HepG2 (cell line): ENCODE data around the gene KCNA3. TPM values are rescaled to one million over a fixed set of nuclear protein-coding genes. Genes with fewer than 3 reads are reported as not detected.

ENCODE experiments used
- ATAC-seq: fragments of 200-7000 bp; cut with Tn5 transposase; 3 replicates; pipeline ENCODE4 v1.9.1; 2020; ENCODE audit warnings: mild to moderate bottlenecking, moderate library complexity
- BruUV-seq: library from RNA; stranded (reverse); fragments of 400-500 nt; replicated peaks from 2 replicates; lab custom pipeline; 2021; lab: Mats Ljungman, UMichigan
- CTCF ChIA-PET: fragments of 300-600 bp; formaldehyde crosslinking; extraction: SDS; loops from one replicate; lab custom pipeline; 2021; ENCODE audit warnings: low total read pairs, inconsistent platforms, low intra/inter-chr PET ratio; lab: Yijun Ruan, JAX
- POLR2A ChIA-PET: fragments of 350-600 bp; sonication (Branson Sonifier 250); formaldehyde crosslinking; loops from one replicate; lab custom pipeline; 2020; ENCODE audit warnings: antibody characterized with exemption, inconsistent platforms; lab: Yijun Ruan, JAX
- DNase-seq: peaks from one replicate; pipeline ENCODE4 v3.0.0-alpha.2; 2015; ENCODE audit warnings: low spot score
- FAIRE-seq: peaks from 3 replicates; lab custom pipeline; 2011; peaks lifted over from hg19 to GRCh38; lab: Jason Lieb, UNC
- H2AFZ ChIP-seq: one replicate; pipeline ENCODE4 v1.6.1; 2011; ENCODE audit warnings: low read length, inconsistent platforms
- H3K27ac ChIP-seq: fragments of 300-600 bp; 3 replicates; pipeline ENCODE4 v1.8.0; 2011; ENCODE audit warnings: mixed run types, mild to moderate bottlenecking, mixed read lengths, low read length, inconsistent platforms; ENCODE audit not compliant: insufficient read depth; ENCODE audit errors: extremely low read length
- H3K27me3 ChIP-seq, 2 experiments: fragments of 200-600 bp in 1 of 2; 2 replicates in 1 of 2; 3 replicates in 1 of 2; pipeline versions ENCODE4 v1.6.0 to v1.8.0; 2011; ENCODE audit warnings: low read length in 2 of 2, mild to moderate bottlenecking in 2 of 2, moderate library complexity in 2 of 2, inconsistent platforms in 1 of 2; ENCODE audit not compliant: insufficient read depth in 2 of 2, control insufficient read depth in 1 of 2
- H3K36me3 ChIP-seq, 2 experiments: fragments of 200-600 bp in 1 of 2; replicated peaks in 1 of 2; 2 replicates in 1 of 2; 3 replicates in 1 of 2; pipeline versions ENCODE4 v1.5.1 to v1.8.0; 2011; ENCODE audit warnings: low read length in 2 of 2, inconsistent platforms in 1 of 2; ENCODE audit not compliant: insufficient read depth in 2 of 2, control insufficient read depth in 1 of 2
- H3K4me1 ChIP-seq: 2 replicates; pipeline ENCODE4 v1.5.1; 2012; ENCODE audit warnings: low read length, inconsistent platforms; ENCODE audit not compliant: insufficient read depth
- H3K4me2 ChIP-seq: 2 replicates; pipeline ENCODE4 v1.6.0; 2011; ENCODE audit warnings: low read depth, low read length, inconsistent platforms
- H3K4me3 ChIP-seq, 3 experiments: fragments of 200-600 bp in 1 of 3; sonication (generic), shearing (Covaris generic) in 1 of 3; replicated peaks in 1 of 3; 2 replicates each; pipeline ENCODE4 v1.5.1; 2011 to 2016; ENCODE audit warnings: low read length in 3 of 3, inconsistent platforms in 2 of 3, low read depth in 2 of 3, mild to moderate bottlenecking in 2 of 3, control low read depth in 1 of 3, mixed read lengths in 1 of 3; ENCODE audit not compliant: insufficient read depth in 1 of 3
- H3K79me2 ChIP-seq: one replicate; pipeline ENCODE4 v1.6.1; 2011; ENCODE audit warnings: low read length, inconsistent platforms; ENCODE audit not compliant: insufficient read depth
- H3K9ac ChIP-seq: 2 replicates; pipeline ENCODE4 v1.6.0; 2011; ENCODE audit warnings: mild to moderate bottlenecking, low read depth, low read length, inconsistent platforms; ENCODE audit not compliant: insufficient read depth
- H3K9me3 ChIP-seq: 2 replicates; pipeline ENCODE4 v1.5.1; 2012; ENCODE audit warnings: mild to moderate bottlenecking, low read length
- H4K20me1 ChIP-seq: 2 replicates; pipeline ENCODE4 v1.6.0; 2011; ENCODE audit warnings: inconsistent platforms, mild to moderate bottlenecking, low read length, moderate library complexity; ENCODE audit not compliant: insufficient read depth
- ARNTL ChIP-seq: sonication (generic); formaldehyde crosslinking; IDR thresholded peaks from 2 replicates; pipeline ENCODE4 v1.4.0; 2020; ENCODE audit warnings: mild to moderate bottlenecking, missing genetic modification reagents
- CEBPG ChIP-seq: IDR thresholded peaks from 2 replicates; pipeline ENCODE4 v1.6.1; 2016
- HOXD1 ChIP-seq: sonication (generic); formaldehyde crosslinking; IDR thresholded peaks from 2 replicates; pipeline ENCODE4 v1.5.0; 2020; ENCODE audit warnings: missing genetic modification reagents
- NCOR1 ChIP-seq: fragments of 200-600 bp; sonication (generic); IDR thresholded peaks from 2 replicates; pipeline ENCODE4 v1.7.0; 2017; ENCODE audit warnings: antibody characterized with exemption, low read length, borderline replicate concordance
- SIN3B ChIP-seq: fragments of 150-350 bp; IDR thresholded peaks from 2 replicates; pipeline ENCODE4 v1.6.1; 2014; ENCODE audit warnings: low read length
- TEAD3 ChIP-seq: optimal IDR thresholded peaks from 2 replicates; pipeline ENCODE3; 2016; ENCODE audit warnings: borderline replicate concordance
- TGIF2 ChIP-seq: IDR thresholded peaks from 2 replicates; pipeline ENCODE4 v1.6.1; 2016; ENCODE audit warnings: control low read depth, missing compliant biosample characterization
- ZBTB8A ChIP-seq: sonication (generic); formaldehyde crosslinking; IDR thresholded peaks from 2 replicates; pipeline ENCODE4 v1.4.0; 2020; ENCODE audit warnings: mild to moderate bottlenecking, low read depth, missing genetic modification reagents, borderline replicate concordance
- ZNF282 ChIP-seq: fragments of 450-650 bp; IDR thresholded peaks from 2 replicates; pipeline ENCODE4 v1.6.1; 2018; ENCODE audit not compliant: partially characterized antibody
- ZNF761 ChIP-seq: sonication (generic); formaldehyde crosslinking; conservative IDR thresholded peaks from 2 replicates; pipeline ENCODE4 v1.4.0; 2020; ENCODE audit warnings: mild to moderate bottlenecking, missing genetic modification reagents
- ZSCAN29 ChIP-seq: sonication (generic); formaldehyde crosslinking; conservative IDR thresholded peaks from 2 replicates; pipeline ENCODE4 v1.4.0; 2020; ENCODE audit warnings: mild to moderate bottlenecking, missing genetic modification reagents
- WGBS: methylation state at CpG from one replicate; pipeline ENCODE4 v1.1.6; 2017; ENCODE audit warnings: low lambda C conversion rate; 5-methylcytosine and 5-hydroxymethylcytosine counted together
- in situ Hi-C: cut with HindIII; loops from 2 replicates; pipeline ENCODE4 v1.10.0; 2017; ENCODE audit warnings: low pct_unique_long_range_greater_than_20kb; ENCODE audit not compliant: extremely low pct_ligation_motif_present
- intact Hi-C: fragments of 100-400 bp; cut with micrococcal nuclease; formaldehyde crosslinking; loops from one replicate; pipeline ENCODE4 v1.10.0; 2022; ENCODE audit not compliant: unreplicated experiment
- polyA plus RNA-seq, 8 experiments: library from polyadenylated mRNA; depleted of rRNA in 3 of 8; stranded (reverse) in 7 of 8; unstranded in 1 of 8; fragments of >200 nt; fragmentation: Illumina TruSeq in 4 of 8; extraction: Trizol in 4 of 8; gene quantifications; 2 replicates each; pipeline versions ENCODE4 v1.2.1 to v1.2.3, GENCODE V29; 2011 to 2016; ENCODE audit warnings: low read depth in 4 of 8, missing spikeins in 1 of 8, mixed read lengths in 1 of 8; ENCODE audit not compliant: insufficient read depth in 1 of 8
- total RNA-seq, 5 experiments: library from RNA; depleted of rRNA; stranded (reverse); fragments of >200 nt; fragmentation: Illumina TruSeq; extraction: Trizol; gene quantifications; 2 replicates each; pipeline ENCODE4 v1.2.3, GENCODE V29; 2016; ENCODE audit warnings: low read depth in 1 of 5
- TF ChIP-seq, protein P1 (sequence below): sonication (generic); formaldehyde crosslinking; IDR thresholded peaks from 2 replicates; pipeline ENCODE4 v1.4.0; 2020; ENCODE audit warnings: missing genetic modification reagents, borderline replicate concordance
- TF ChIP-seq, protein P2 (sequence below): sonication (generic); formaldehyde crosslinking; IDR thresholded peaks from 2 replicates; pipeline ENCODE4 v1.4.0; 2020; ENCODE audit warnings: missing genetic modification reagents
- TF ChIP-seq, protein P3 (sequence below): sonication (generic); formaldehyde crosslinking; IDR thresholded peaks from 2 replicates; pipeline ENCODE4 v1.8.1; 2023; ENCODE audit warnings: missing genetic modification reagents, mild to moderate bottlenecking, borderline replicate concordance
- TF ChIP-seq, protein P4 (sequence below): sonication (generic); formaldehyde crosslinking; IDR thresholded peaks from 2 replicates; pipeline ENCODE4 v1.4.0; 2020; ENCODE audit warnings: missing genetic modification reagents, mild to moderate bottlenecking, borderline replicate concordance

The KCNA3 gene
- total and polyA plus RNA-seq, 2 of the 13 experiments (the other 11 are each of a cell fraction or from before 2014, with no cell fraction given), result not detected

DNA sequence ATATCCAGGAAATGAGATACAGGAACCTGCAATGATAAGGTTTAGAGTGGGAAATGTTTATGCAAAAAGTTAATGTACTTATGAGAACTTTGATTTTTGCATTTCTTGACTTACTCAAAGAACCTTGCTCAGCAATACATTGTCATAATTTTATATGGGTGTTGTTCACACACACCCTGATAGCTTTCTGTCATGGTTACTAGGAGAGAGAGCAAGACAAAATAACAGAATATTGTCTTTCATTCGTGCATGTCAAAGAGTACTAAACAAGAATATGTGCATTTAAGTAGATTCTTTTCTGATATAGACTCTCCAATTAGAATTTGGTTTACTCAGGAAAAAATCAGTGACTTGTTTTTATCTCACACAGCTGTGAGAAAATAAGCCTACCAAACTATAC lies 27.5 kb upstream of the KCNA3 start (continued):
- TF ChIP-seq, protein P1, sequence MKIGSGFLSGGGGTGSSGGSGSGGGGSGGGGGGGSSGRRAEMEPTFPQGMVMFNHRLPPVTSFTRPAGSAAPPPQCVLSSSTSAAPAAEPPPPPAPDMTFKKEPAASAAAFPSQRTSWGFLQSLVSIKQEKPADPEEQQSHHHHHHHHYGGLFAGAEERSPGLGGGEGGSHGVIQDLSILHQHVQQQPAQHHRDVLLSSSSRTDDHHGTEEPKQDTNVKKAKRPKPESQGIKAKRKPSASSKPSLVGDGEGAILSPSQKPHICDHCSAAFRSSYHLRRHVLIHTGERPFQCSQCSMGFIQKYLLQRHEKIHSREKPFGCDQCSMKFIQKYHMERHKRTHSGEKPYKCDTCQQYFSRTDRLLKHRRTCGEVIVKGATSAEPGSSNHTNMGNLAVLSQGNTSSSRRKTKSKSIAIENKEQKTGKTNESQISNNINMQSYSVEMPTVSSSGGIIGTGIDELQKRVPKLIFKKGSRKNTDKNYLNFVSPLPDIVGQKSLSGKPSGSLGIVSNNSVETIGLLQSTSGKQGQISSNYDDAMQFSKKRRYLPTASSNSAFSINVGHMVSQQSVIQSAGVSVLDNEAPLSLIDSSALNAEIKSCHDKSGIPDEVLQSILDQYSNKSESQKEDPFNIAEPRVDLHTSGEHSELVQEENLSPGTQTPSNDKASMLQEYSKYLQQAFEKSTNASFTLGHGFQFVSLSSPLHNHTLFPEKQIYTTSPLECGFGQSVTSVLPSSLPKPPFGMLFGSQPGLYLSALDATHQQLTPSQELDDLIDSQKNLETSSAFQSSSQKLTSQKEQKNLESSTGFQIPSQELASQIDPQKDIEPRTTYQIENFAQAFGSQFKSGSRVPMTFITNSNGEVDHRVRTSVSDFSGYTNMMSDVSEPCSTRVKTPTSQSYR (CRISPR knock-in tag), result no peak
- no peak for TF ChIP-seq ZNF282

DNA sequence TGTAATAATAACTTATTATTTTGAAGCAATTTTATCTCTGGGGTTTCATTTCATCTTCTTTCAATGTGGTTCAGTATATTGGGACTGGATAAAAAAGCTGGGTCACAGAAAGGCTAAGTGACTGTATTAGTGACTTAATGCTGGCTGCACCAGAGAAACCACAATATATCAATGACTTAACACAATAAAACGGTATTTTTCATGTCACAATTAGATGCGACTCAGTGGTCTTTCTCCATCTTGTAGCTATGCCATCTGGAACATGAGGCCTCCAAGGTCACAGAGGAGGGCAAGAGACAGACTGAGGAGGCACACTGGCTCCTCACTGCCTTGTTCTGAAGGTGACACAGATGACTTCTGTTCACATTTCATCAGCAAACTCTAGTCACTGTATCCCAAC lies 26.0 kb upstream of the KCNA3 start:
- H2AFZ ChIP-seq, result no peak overlapping the region
- intact Hi-C loops, result no loop called here
- no peaks in the 10 kb centered on the region for H3K79me2 ChIP-seq
- no peaks in the 10 kb centered on the region for H3K4me1 ChIP-seq
- H3K4me3 ChIP-seq, result no peak overlapping the region
- no peak overlapping the region for H3K4me2 ChIP-seq
- no peak for DNase-seq
- no peaks in the 10 kb centered on the region for H4K20me1 ChIP-seq
- no peaks in the 10 kb centered on the region for H3K9me3 ChIP-seq
- no peak overlapping the region for H3K9ac ChIP-seq
- ChIA-PET POLR2A (no interaction called here), CTCF (no interaction called here)
- no peak for ATAC-seq
- H3K27ac ChIP-seq, result no peak overlapping the region
- no peaks in the 10 kb centered on the region for H3K36me3 ChIP-seq
- FAIRE-seq, result no peak
- no peaks in the 10 kb centered on the region for H3K27me3 ChIP-seq
- BruUV-seq, result no TSS peak
- in situ Hi-C loops, result no loop called here
- 0% methylated on average over 2 of the region's 2 CpGs for WGBS
- no peak for TF ChIP-seq ZBTB8A
- TF ChIP-seq, protein P2, sequence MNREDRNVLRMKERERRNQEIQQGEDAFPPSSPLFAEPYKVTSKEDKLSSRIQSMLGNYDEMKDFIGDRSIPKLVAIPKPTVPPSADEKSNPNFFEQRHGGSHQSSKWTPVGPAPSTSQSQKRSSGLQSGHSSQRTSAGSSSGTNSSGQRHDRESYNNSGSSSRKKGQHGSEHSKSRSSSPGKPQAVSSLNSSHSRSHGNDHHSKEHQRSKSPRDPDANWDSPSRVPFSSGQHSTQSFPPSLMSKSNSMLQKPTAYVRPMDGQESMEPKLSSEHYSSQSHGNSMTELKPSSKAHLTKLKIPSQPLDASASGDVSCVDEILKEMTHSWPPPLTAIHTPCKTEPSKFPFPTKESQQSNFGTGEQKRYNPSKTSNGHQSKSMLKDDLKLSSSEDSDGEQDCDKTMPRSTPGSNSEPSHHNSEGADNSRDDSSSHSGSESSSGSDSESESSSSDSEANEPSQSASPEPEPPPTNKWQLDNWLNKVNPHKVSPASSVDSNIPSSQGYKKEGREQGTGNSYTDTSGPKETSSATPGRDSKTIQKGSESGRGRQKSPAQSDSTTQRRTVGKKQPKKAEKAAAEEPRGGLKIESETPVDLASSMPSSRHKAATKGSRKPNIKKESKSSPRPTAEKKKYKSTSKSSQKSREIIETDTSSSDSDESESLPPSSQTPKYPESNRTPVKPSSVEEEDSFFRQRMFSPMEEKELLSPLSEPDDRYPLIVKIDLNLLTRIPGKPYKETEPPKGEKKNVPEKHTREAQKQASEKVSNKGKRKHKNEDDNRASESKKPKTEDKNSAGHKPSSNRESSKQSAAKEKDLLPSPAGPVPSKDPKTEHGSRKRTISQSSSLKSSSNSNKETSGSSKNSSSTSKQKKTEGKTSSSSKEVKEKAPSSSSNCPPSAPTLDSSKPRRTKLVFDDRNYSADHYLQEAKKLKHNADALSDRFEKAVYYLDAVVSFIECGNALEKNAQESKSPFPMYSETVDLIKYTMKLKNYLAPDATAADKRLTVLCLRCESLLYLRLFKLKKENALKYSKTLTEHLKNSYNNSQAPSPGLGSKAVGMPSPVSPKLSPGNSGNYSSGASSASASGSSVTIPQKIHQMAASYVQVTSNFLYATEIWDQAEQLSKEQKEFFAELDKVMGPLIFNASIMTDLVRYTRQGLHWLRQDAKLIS (CRISPR knock-in tag), result no peak
- no peak for TF ChIP-seq NCOR1
- no peak for TF ChIP-seq ZNF761 (CRISPR knock-in tag)
- TF ChIP-seq, protein P3, sequence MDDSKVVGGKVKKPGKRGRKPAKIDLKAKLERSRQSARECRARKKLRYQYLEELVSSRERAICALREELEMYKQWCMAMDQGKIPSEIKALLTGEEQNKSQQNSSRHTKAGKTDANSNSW (CRISPR knock-in tag), result no peak
- no peak for TF ChIP-seq HOXD1 (CRISPR knock-in tag)
- no peak for TF ChIP-seq CEBPG
- no peak for TF ChIP-seq TGIF2 (CRISPR knock-in tag)
- TF ChIP-seq ZSCAN29, result no peak
- TF ChIP-seq TEAD3 (CRISPR knock-in tag), result no peak
- TF ChIP-seq ARNTL (CRISPR knock-in tag), result no peak
- no peak for TF ChIP-seq SIN3B
- TF ChIP-seq, protein P4, sequence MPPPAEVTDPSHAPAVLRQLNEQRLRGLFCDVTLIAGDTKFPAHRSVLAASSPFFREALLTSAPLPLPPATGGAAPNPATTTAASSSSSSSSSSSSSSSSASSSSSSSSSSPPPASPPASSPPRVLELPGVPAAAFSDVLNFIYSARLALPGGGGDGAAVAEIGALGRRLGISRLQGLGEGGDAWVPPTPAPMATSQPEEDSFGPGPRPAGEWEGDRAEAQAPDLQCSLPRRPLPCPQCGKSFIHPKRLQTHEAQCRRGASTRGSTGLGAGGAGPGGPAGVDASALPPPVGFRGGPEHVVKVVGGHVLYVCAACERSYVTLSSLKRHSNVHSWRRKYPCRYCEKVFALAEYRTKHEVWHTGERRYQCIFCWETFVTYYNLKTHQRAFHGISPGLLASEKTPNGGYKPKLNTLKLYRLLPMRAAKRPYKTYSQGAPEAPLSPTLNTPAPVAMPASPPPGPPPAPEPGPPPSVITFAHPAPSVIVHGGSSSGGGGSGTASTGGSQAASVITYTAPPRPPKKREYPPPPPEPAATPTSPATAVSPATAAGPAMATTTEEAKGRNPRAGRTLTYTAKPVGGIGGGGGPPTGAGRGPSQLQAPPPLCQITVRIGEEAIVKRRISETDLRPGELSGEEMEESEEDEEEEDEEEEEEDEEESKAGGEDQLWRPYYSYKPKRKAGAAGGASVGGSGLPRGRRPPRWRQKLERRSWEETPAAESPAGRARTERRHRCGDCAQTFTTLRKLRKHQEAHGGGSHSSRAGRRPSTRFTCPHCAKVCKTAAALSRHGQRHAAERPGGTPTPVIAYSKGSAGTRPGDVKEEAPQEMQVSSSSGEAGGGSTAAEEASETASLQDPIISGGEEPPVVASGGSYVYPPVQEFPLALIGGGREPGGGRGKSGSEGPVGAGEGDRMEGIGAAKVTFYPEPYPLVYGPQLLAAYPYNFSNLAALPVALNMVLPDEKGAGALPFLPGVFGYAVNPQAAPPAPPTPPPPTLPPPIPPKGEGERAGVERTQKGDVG (CRISPR knock-in tag), result no peak
